HG02678 (cell line): Measurements from ENCODE around the gene MYEOV.

Experiments
- ATAC-seq: cut with Tn5 transposase; IDR thresholded peaks from one replicate; pipeline ENCODE4 v1.9.1; 2021; ENCODE audit warnings: mild to moderate bottlenecking, moderate library complexity; ENCODE audit not compliant: unreplicated experiment

The MYEOV gene

DNA sequence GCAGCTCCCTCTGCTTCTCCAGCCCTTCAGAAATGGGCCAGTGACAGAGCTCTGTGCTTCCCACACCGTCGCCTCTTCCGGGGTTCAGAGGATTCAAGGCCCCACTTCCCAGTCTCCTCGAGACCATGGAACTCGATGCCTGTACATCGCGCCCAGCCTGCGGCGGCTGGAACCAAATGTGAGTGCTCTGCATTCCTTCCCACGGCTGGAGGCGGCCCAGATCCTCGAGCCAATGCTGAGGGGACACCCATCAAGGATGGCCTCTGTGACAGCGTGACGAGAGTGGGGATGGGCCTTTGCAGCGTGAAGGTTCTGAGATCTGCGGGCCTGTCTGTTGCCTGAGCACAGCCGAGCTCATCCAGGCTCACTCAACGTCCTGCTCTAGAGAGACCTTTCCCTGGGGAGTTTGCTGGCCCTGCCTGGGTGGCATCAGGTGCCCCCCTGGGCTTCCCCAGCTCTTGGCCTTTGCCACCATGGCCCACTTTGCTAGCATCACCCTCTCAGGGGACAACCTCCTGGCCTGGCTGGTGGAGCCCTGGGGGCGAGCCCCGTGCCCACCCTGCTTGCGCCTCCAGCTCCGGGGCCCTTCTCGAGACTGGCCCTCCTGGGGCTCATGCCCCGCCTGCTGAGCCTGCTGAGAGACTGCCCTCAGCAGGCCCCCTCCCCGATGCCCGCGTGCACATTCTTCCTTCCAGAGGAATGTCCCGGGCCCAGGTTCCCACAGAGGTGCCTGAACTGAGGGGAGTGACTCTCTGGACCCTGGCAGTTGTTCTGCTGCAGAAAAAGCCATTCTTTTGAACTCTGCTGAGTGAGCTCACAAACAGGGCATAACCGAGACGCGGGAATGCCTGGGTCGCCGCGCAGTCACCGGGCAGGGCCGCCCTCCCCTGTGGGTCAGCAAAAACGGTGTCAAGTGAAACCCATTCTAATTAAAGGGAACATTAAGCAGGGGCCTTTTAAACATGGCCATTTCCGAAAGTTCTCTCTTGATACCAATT, 7.3 kb upstream of the MYEOV start:
- no peak for ATAC-seq

DNA sequence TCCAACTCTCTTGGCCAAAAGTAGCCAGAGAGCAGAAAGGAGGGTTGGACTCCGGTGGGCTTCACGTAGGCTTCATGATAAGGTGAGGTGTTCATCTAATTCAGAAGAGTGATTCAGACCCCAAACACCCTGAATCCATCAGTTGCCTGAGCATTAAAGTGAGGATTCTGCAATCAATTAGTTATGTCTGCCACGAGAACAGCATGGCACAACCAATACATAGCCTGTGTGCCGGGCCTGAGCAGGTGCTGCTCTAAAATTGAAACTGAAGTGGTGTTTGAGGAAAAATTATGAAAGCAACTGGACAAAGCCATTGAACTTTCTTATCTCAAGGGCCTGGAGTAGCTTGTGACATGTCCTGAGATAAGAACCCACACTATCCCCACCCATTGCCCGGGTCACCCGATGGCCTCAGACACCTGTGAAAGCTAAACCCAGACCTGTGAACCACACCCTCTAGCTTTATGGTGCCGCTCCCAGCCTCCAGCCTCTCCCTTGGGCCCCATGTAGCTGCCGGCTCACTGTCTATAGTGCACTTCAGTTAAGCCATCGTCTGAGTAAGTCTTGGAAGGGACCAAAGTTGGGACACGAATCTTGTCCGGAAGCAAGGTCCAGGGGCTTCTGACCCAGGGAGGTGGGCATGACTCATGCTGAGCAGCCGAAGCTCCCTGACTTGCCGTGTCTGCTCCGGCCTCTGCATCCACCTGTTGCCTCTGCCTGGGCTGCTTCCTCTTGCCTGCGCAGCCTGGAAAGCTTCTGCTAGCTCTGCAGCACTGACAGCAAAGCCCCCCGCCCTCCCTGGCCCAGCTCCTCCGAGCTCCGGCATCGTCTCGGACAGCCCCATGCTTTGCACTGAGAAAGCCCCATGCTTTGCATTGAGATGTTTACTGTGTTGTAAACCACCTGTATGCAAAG, 5.7 kb upstream of the MYEOV start:
- peak; percentile 45 for ATAC-seq

DNA sequence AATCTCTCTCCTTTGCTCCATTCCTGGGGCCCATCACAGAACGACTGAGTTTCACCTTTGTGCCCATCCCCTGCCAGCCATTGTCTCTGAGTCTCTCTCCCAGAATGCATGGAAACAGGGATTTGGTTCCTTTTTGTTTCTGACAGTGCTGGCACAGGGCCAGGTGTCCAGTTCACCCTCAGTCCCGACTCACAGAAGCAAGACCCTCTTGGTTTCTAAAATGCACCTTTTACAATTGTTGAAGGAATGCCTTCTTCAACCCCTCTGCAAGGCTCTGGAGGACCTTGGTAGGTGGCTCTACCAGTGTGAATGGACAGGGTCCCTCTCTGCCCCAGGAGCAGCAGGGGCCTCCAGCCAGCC, 5.1 kb upstream of the MYEOV start:
- ATAC-seq: no peak

DNA sequence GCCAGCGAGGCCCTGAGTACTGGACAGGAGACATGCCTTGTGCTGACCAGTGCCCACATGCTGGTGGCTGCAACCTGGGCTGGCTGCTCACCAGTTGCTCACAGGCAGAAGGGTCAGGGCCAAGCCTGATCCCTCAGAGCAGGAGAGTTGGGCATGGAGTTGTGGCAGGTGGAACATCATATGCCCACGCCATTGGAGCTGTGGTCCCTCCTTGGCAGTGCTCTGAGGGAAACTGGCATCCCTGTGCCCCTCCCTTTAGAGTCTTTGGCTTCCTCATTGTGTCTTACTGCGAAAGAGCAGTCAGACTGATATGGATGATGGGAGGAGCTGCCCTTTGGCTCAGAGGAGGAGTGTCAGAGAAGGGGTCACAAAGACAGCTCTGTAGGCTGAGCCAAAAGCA, 3.1 kb upstream of the MYEOV start:
- no peak for ATAC-seq

DNA sequence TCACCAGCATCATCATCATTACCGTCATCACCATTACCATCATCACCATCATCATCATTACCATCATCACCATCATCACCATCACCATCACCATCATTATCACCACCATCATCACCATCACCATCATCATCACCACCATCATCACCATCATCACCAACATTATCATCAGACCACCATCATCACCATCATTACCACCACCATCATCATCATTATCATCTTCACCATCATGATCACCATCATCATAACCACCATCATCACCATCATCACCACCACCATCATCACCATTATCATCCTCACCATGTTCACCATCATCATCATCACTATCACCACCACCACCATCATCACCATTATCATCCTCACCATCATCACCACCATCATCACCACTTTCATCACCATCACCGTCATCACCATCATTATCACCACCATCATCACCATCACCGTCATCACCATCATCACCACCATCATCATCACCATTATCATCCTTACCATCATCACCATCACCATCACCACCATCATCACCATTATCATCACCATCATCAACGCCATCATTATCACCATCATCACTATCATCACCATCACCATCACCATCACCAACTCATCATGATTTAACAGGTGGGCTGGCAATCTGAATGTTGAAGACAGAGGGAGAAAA, 2.4 kb upstream of the MYEOV start:
- no peak for ATAC-seq

DNA sequence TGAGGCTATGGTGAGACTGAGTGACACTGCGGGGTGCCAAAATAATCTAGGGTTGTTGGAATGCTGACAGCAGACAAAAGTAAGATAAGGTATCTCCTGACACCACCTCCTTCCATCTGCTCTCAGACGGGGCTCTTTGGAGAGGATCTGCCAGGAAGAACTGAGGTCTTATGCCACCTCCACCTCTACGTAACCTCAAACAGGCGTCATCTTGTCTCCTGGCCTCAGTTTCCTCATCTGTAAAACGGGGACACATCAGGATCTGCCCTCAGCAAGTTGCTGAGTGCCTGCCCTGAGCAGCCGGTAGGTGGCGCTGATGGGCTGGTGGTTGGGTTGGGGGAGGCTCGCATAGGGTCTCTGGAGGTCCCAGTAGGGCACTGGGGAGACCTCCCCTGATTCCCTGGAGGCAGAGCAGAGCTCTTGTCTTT, 1.7 kb upstream of the MYEOV start:
- no peak for ATAC-seq

DNA sequence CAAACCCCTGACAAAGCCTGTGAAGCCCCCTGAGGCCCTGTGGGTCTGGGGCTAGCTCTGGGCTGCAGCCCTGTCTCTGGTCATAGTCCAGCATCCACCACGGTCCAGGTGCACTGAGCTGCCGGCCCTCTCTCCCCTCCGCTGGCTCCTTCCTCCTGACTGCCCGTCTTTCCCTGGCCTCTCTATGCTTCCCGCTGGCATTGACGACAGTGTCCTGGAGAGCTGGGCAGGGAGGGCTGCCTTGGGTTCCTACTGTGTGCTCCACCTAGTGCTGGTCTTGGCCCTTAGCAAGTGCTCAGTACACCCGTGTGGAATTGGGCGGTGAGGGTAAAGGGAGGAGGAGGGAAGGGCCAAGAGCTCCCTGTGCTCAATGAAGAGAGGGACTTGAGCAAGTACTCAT, 868 bp upstream of the MYEOV start:
- no peak for ATAC-seq

DNA sequence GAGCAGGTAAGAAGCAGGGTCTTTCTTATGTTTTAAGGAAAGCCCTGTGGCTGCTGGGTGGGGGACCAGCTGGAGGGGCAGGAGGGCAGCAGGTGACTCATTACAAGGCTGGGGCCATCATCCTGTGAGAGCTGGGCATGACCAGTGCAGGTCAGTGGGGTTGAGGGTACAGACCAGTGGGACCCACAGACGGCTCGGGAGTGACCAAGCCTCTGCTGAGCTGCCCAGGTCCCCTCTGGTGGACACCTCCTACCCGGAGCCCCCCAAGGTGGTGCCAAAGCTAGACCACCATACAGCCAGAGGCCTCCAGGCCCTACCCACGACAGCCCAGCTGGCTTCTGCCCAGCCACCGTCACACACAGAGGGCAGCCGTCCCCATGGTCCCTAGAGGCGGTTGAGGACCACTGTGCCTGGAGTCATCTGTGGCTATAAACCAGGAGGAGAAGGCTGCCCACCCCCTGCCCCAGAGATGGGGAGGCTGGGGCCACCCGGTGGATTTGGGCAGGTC, 670 bp downstream of the MYEOV start:
- no peak for ATAC-seq

DNA sequence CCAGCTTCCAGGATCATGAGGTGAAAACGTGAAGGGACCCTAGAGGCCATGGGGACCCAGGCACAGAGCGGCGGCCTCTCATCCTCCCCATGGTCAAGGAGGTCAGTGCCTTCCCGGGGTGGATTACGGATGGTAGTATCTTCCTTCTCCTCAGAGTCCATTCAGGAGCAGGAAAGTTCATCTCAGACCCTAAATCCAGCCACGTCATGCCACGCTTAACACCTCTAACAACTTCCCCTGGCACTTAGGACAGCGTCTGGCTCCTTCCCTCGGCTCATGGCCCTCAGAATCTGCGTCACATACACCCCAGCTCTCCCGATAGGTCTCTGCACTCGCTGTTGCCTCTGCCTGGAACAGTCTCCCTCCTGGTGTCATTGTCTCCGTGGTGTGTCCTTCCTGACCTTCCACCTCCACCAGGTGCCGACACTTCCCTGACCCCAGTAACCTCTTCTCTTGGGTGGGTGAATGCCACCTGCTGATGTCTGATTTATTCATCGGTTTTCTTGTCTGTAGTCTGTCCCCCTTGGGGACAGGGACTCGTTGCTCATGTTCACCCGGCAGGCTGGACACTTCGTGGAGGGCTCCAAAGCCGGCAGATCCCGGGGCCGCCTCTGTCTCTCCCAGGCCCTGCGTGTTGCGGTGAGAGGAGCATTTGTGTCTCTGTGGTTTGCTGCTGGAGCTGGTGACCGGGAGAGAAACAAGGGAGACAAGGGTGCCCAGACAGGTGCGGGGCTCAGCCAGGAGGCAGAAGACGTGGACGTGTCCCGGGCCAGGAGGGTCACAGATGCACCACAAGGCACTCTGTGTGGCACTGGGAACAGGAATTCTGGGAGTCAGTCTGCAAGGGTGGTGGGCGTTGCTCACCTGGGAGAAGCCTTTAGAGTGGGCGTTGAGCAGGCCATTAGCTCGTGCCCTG, 1.4 kb downstream of the MYEOV start:
- no peak for ATAC-seq

DNA sequence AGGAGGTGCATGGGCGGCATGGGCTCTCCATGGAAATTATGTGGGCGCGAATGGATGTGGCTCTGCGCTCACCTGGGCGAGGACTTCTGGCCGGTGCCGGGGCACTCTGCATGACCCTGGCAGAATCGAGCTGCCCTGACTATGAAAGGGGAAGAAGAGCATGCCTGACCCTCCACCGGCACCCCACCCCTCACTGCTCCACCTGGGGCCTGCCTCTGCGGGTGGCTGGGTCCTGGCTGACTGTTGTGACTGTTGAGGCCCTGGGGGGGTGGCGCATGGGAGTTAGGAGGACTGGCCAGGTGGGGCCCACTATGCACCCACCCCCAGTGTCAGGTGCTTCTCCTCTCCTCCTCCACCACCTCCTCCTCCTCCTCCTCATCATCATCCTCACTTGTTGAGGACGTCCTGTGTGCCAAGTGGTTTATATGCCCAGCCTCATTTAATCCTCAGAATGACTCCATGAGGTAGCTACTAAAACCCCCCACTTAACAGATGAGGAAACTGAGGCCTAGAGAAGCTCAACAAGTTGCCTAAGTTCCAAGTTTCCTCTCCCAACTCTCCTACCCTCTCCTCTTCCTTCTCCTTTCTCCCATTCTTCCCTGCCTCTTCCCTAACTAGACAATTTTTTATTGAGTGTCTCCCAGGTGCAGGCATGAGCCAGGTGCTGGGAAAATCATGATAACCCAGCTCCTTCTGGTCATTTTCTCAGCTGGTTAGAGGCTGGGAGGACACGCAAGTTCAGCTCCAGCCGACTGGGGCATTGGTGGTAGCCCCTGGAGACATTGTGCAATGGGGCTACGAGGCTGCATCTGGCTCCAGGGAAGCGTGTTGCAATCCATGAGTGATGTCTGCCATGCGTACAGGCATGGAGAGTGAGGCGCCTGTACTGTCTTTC, 2.3 kb downstream of the MYEOV start:
- ATAC-seq: no peak

DNA sequence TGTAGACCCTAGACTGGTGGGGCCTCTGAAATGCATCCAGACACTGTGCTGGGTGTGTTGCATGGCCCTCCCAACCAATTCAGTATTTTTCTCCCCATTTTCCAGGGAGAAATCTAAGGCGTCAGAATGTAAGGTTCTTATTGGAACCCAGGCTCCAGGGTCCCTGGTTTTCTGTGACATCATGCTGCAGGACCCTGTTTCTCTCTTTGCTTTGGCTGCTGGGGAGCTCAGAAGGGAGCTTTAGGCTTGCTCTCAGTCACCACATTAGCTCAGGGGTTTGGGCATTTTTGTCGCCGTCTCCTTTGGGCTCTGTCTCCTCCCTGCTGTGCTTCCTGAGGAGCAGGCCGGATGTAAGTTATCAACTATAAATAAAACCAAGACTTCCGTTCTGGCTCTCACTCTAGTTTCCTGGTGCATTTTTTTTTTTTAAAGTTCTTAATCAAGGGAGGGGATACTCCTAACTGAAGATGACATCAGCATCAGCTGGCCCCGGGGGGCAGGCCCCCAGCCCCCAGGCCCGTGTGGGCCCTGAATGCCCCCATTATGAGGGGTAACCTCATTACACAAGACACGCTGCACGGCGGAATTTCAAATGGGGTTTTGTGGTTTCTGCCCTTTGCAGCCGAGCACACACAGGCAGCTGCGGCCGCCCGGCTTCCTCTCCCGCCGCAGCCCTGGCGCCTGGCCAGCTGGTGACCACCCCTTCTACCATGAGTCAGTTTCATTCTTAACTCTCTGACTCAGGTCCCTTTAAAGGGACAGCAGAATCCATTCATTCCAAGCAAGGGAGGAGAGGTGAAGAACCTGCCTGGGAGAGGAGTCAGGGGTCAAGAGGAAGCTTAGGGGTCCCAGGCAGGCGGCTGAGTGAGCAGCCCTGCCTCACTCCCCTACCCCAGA, 3.2 kb downstream of the MYEOV start:
- peak; percentile 56 for ATAC-seq

DNA sequence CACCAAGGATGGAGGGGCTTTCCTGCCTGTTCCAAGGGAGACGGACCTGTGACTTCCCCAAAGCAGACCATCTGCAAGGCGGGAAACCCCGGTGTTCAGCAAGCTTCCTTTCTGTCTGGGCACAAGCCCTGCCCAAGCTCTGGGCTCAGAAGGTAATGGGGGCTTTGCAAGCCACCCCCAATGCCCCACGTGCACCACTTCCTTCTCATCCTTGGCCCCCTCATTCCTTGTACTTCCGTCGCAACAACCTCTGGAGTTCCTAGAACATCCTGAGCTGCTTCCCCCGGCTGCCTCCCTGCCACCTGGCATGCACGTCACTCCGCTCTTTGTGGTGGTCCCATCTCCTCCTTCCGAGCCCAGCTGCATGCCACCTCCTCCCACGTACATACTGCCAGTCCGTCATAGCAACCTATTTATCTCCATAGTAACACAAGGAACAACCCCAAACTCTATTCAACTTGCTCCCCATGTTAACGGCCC, 3.9 kb downstream of the MYEOV start:
- peak; percentile 21 for ATAC-seq

DNA sequence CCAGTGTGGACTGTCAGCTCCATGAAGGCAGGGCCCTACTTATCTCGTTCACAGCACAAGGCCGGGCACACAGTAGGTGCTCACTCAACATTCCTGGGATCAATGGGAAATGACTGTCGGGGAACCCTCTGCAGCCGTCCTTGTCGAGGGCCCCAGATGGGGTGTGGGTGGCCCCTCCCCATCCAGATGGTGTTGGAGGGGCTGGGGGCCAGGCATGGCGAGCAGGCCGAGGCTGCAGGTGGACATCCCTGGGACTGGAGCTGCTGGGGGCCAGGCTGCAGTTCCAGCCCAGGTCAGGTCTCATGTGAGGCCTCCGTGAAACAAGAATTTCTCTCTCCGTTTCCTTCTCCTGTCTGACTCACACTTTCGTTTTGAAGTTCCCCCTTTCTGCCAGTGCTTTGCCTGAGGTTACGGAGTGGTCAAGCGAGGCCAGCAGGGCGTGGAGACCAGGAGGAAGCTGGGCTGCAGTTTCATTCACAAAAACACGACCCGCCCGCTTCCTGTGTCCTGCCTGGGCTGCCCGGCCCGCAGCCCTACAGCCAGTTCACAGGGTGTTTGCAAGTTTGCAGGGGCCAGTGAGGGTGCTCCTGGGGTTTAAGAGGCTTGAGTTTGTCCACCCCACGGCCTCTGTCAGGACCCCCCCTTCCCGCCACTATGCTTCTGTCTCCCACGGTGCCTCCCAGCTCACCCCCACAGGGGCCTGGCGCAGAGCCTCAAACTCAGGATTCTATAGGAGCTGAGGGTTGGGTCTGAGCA, 4.5 kb downstream of the MYEOV start:
- peak; percentile 47 for ATAC-seq

DNA sequence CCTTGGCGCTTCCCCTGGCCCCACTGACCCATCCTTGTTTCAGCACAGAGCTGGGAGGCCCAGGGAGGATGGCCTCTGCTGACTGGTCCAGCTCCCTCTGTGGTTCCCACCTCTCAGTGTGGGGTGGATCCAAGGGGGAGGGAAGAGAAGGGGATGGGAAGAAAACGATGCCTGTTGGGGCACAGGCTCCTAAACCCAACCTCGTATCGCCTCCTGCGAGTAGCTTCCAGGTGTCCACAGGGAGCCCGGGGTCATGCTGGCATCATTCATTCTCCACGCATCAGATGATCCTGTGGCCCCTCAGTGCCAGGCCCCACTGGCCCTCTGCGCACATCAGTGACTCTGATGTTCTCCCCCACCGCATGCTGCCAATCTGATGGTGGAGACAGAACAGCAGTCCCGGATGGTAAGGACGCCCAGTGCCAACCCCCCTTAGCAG, 5.1 kb downstream of the MYEOV start:
- ATAC-seq: no peak

DNA sequence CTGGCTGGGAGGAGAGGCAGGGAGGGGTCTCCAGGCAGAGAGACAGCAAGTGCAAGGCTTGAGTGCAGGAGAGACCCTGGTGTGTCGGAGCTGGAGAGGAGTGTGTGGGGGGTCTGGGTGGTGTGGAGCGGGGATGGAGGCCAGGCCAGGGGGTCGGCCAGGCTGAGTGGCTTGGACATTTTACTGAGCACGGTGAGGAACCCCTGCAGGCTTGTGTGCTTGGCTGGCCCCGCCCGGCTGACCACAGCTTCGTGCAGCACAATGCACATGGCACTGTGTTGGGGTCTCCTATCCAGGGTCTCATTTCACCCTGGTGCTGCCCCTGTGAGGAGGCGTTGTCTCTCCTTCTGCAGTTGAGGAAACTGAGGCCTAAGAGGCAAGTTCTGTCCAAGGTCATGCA, 5.6 kb downstream of the MYEOV start:
- no peak for ATAC-seq

DNA sequence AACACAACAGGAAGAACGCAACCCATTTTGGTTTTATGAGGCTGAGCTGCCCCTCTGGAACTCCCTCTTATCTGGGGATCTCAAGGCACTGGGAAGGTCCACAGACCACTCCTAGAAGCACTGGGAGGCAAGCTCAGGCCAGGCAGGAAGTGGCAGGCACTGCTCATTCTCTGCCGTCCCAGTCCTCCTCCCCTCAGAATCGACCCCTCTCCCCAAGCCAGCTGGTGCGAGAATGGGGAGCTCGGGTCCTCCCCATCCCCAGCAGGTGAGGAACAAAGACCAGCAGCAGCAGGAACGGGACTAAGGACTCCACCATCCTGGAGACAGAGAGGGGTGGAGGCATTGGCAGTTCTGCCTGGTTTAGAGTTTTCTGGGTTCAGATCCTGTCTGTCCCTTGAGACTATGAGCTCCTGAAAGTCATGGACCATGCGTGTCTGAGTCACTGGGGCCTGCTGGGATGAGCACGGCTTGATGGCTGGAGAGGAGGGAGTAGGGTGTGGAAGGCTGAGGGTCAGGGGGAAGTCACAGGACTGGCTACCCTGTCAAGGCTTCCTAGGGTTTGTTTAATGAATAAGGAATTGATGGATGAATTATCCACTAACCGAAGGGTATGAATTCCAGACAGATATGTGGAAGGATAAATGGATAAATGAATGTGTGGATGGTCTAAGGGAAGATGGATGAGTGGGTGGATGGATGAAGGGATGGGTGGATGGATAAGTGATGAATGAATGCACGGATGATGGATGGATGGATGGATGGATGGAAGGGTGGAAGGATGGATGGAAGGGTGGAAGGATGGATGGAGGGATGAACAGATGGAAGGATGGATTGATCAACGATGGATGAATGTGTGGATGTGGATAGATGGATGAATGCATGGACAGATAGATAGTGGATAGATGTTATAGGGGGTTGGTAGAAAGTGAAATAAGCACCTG, 6.4 kb downstream of the MYEOV start:
- no peak for ATAC-seq
